NK-92 (cell line): ENCODE measurements around the gene DPYSL4.

Experiments used
- DNase-seq: peaks from one replicate; lab custom pipeline; 2025; ENCODE audit not compliant: unreplicated experiment; lab: John Stamatoyannopoulos, UW

DPYSL4 gene

DNA sequence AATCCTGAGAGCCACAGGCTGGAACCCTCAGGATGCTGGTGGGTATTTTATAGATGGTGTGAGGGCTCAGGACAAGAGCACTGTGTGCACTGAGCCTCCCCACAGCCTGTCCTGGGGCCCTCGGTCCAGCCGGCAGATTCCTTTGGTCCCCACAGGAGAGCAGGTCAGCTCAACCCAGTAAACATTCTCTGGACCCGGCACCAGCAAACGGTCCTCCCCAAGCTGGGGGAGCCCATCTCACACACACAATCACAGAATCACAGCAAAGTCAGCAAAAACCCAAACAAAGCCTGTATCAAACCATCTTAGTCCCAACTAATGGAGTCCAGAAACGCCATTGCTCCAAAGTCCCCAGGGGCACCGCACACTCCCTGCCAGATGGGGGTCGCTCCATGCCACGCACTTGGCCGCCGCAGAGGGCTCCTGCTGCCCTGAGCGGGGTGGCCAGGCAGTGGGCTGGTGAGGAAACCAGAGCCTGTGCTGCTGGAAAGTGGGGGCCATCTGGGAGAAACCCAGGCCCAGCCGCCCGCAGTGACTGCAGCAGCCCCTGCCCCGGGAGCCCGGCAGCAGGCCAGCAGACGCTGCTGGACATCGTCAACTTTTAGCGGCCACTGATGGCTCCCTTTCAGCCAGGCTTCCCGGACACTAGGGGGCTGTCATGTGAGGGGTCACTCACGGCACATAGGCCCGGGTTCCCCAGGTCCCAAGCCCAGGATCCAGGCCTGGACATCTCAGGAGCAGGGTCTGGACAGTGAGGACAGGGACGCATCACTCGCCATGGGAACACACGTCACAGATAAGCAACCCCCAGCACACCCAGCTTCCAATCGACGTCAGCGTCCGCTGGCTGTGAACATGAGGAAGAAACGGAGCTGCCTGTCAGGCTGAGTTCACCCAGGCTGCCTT lies 52.6 kb downstream of the DPYSL4 start:
- no peak for DNase-seq

DNA sequence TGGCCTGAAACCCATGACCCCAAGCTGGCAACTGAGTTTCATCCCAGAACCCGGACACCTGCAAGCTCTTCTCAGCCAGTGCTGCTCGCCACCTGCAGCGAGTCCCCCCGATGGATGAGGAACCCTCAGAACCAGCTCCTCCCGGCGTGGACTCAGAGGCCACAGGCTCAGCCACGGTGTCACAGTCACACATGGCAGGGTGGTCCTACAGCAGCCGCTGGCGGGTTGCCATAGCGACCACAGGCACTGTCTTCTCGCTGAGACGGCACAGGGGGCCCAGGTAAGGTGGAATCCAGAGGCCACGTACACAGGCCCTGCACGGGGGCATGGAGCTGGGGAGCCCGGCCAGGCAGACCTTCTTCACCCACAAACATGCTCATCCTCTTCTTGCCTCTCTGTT lies 53.4 kb downstream of the DPYSL4 start:
- no peak for DNase-seq

DNA sequence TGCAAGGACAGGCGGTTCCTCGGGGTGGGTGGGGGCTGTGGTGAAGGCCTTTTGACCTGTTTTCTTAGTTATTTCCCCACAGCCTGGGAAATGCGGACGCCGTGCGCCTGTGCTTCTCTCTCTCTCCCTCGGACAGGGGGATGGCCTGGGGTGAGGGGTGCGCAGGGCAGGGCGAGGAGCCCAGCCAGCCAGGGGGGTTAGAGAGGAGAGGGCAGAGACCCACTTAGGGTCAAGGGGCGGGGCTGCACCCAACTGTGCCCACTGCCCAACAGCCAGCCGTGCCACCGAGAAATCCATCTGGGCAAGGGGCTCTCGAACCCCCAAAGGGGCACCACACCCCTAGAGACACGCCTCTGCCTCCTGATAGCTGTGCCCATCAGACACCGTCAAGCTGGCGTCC lies 53.8 kb downstream of the DPYSL4 start:
- no peak for DNase-seq

DNA sequence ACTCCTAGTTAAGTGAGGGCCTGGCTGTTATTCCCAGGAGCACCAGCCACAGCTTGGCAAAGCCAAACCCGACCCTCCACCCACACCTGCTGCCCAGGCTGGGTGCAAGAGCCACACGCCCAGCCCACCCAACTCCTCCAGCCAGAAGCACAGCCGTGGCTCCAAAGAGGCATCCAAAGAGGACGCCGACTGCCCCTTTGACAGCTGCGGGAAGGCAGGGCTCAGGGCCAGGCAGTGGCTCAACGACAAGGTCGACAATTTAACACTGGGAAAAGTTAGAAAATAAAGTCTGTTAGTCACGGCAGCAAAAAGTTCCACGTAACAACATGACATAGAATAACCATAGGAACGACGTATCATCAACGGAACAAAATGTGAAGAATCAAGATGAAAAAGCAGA lies 54.3 kb downstream of the DPYSL4 start:
- DNase-seq = no peak

DNA sequence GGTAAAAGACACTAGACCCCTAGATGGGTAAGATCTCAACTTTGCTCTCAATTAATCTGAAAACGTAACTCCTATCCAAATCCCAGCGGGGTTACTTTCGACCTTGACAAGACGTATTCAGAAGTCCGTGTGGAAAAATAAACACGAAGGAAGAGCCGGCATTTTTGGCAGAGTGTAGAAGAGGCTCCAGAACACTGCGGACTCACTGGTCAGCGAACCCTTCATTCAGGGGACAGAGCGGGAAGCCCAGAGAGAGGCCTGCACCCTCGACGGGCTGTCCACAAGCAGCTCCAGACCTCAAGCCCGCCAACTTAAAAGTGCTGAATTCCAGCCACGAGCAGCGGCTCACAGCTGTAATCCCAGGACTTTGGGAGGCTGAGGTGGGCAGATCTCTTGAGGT lies 54.7 kb downstream of the DPYSL4 start:
- DNase-seq = no peak

DNA sequence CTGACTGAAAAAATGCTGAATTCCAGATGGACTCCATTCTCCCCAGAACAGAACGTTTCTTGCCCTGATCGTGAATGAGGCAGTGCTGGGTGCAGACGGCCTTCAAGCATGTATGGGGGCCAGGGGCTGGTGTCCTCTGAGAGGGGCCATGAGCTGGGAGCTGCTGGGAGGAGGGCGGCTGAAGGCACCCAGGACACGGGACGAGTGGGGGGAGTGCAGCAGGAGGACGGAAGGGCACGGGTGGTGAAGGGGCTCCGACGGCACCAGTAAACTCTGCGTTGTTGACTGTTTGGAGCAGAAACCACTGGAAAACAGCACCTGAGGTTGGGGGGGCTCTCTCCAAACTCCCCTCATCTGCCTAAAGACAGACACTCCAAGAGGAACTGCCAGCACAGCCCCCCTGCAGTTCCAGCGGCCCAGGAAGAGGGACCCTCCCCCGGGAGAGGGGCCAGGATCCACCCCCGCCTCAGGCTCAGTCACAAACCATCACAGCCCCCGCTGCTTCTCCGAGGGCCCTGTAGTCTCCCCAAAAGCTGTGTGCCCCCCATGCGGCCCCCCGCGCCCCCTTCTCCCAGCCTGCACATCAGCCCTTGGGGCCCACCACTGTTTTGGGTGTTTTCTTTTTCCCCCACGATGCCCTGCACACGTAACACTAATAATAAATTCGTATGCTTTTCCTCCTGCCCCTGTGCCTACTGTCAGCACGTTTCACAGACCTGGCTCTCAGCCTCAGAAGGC lies 55.5 kb downstream of the DPYSL4 start:
- no peak for DNase-seq

DNA sequence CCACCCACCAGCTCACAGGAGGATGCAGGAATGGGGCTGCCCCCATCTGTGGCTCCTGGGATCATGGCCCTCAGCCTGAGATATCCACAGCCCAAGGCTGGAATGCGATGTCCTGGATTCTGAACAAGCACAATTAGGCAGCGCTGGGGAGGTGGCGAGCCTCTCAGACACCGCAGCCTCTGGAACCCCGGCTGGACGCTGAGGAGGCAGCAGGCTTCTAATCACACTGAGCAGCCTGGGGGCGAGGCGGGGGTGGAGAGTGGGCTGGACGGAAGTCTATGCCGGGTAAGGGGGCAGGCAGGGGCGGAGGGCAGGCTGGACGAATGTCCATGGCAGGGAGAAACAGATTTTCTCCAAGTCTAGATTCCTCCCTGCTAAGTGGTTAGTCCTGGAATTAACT lies 56.4 kb downstream of the DPYSL4 start:
- DNase-seq = no peak

DNA sequence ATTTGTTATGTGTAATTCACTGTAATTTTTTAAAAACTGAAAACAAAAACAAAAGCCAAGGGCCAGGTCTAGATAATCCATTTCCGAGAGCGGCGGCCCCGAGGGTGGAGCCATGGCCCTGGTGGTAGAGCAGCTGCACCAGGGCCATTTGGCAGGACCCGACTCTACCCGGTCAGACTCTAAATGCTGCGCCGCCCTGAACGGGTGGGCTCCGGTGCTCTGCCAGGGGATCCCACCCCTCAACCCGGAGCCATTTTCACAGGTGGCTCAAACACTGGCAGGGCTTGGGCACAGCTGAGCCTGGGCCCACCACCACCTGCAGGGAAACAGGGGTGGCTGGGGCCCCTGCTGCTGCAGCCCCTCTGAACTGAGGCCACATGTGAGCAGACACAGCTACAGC lies 56.9 kb downstream of the DPYSL4 start:
- DNase-seq = no peak

DNA sequence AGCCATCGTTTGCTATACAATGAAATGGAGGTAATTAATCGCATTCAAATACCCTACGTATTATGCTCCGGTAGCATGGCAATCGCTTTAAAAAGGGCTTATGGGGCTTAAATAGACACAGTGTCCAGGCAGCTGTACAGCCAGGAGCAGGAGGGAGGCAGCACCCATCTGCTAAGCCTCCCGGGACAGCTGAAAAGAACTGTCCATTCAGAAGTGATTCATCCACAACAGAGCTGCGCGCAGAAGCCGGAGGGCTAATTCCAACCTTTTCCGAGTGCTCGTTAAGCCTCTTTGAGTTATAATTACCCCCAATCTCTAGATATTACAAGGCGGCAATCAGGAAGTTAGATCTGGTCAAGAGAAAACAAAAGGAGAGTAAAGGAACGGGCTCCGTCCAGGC lies 58.3 kb downstream of the DPYSL4 start:
- no peak for DNase-seq

DNA sequence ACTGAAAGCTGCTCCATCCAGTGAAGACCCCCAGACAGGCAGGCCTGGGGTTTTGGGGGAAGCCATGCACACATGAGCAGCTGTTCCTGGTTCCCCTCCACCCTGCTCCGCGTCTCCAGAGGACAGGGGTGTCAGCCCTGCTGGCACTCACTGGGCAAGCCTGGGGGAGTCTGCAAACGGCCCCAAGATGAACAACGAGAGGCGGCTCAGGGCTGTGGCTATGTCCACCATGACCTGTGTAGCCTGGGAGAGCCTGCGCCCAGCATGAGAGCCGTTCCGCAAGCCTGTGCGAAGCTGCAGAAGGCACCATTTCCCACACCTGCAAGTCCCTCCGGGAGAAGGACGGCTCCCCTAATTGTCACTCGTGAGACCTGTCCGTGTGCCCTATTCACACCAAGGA lies 59.5 kb downstream of the DPYSL4 start:
- no peak for DNase-seq

DNA sequence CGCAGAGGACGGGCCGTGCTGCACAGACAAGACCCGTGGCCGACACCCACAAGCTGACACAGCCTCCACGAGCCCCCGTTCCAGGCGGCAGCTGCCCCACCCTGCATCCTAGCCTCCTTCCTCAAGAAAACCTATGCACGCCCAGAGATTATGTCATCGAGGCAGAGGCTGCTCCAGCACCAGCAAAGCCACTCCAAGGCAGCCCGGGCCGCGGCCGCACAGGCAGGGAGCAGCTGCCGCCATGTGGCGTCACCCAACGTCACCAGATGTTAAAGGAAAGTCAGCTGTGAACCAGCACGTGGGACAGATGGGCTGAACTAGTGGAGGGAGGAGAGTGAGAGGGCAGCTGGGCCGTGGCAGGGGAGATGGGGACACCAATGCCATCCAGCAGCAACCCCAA lies 61.2 kb downstream of the DPYSL4 start:
- DNase-seq = no peak

DNA sequence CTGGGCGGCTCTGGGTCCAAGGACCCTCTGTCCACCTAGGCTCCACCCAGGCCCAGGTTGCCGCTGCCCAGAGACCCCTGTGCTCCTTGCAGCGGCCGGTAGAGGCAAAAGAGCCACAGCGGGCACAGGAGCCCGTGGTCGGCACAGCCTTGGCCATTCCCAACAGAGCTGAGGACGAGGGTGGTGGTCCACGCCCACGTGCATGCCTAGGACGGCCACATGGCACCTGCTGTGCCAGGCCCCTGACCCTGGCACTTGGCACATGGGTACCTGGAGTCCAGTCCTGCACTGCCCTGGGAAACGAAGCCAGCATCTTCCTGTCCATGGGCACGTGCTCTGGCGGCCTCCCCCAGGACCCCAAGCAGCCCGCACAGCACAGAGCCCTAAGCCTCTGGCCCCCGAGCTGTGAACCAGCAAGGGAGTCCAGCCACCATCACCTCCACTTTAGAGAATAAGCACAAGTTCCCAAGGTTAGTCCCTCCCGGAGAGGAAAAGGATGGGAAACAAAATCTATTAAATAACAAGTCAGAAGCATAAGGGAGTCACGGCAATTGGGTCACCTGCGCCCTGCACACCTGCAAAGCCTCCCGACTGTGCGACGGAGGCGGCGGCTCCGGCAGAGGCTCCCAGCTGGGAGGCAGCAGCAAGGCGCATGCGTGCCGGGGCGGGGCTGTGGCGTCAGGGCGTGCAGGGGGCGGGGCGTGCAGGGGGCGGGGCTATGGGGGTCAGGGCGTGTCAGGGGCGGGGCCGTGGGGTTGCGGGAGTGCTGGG lies 61.9 kb downstream of the DPYSL4 start:
- no peak for DNase-seq

DNA sequence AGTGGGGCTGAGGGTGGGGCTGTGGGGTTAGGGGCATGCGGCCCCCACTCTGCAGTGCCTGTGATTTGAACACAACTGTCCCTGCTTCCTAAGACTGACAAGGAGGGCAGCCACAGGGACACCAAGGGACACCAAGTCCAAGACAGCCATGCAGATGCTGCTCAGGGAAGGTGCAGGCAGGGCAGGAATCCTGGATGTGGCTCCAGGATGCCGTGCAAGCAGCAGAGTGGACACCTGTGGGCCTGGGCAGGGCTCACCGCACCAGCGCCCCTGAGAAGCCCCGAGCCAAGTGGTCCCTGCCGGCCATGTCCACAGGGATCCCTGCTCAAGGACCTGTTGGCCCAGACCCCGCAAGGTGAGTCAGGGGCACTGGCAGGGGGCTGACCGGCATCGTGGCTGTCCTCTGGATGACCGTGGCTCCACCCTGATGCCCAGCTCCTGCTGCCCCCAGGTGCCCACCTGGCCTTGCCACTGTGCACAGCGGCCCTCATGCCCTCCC lies 62.5 kb downstream of the DPYSL4 start:
- no peak for DNase-seq

DNA sequence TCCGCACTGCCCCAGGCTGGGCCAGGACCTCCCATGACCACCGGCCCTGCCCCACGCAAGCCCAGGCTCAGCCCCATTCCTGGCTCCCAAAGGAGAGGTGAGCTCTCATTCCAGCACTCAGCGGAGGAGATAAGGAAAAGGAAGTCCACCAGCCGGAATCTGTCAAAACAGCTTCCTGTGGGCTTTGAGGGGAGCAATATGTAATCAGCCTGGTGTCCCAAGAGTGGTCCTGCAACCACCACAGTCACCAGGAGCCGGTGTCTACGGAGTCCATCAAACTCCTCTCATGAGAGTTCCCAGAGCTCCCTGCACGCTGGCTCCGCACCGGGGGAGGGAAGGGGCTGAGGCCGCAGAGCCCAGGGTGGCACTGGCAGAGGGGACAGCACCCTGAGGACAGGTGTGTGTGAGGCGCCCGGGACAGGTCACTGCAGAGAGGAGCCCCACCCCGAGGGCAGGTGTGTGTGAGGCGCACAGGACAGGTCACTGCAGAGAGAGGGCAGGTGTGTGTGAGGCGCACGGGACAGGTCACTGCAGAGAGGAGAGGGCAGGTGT lies 63.2 kb downstream of the DPYSL4 start:
- DNase-seq = no peak

DNA sequence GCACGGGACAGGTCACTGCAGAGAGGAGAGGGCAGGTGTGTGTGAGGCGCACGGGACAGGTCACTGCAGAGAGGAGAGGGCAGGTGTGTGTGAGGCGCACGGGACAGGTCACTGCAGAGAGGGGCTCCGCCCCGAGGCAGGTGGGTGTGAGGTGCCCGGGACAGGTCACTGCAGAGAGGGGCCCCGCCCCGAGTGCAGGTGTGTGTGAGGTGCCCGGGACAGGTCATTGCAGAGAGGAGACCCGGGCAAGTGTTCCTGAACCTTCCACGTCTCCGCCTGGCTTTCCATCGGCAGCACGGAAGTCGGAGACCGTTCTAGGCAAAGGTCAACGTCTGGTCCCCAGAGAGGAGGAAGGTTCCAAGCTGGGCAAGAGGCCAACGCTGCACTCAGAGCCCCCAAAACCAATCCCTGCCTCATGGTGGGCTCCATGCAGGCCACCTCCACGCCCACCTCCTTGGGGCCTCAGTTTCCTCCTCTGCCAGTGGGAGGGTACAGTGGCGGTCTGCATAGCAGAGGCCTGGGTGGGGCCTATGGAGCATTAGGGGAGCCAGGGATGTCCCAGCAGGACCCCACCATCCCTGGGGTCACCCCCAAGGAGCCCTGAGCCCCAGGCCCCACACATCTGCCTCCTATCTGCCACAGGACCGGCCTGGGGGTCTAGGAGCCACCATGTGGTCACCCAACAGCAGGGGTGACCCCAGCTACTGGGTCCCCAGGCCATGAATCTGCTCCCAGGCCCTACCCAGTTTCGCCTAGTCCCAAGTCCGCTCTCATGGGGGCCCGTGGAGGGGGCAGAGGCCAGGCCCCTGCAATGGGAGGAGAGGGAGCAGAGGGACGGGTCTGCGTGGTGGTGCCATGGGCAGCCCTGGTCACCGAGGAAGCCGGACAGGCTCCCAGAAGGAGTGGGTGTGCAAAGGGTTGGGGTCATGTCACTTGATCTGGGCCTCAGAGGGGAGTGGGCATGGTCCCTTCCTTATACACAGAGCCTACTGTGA lies 64.0 kb downstream of the DPYSL4 start:
- no peak for DNase-seq

DNA sequence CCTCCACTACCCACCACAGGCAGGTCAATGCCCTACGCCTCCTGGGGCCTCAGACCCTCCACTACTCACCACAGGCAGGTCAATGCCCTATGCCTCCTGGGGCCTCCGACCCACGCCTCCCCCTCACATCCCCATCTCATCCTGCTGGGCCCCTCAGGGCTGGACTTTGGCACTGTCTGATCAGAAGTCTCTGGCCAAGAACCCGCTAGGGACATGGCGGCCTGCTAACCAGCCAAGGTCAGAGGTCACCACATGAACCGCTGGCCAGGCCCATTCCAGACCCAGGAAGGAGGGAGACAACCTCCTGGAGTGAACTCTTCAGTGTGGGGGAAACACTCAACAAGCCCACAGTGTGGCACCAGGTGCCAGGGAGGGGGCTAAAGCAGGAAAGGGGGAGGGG lies 65.2 kb downstream of the DPYSL4 start:
- no peak for DNase-seq

DNA sequence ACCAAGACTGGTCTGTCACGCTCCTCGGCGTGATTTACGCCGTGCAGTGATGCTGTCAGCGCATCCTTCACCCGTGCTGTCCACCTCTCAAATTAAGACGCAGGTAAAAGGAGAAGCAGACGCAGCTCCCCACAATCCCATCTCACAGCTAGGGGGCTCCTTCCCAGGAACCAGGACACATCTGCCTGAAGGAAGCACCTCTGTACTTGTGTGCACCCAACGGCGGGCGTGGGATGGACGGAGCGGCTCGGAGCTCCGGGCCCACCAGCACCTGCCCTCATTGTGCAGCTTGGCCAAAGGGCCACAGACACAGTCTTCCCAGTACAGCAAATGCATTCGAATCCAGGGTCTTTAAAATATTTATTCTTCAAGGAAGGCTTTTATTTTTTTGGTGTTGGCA lies 65.7 kb downstream of the DPYSL4 start:
- DNase-seq = no peak

DNA sequence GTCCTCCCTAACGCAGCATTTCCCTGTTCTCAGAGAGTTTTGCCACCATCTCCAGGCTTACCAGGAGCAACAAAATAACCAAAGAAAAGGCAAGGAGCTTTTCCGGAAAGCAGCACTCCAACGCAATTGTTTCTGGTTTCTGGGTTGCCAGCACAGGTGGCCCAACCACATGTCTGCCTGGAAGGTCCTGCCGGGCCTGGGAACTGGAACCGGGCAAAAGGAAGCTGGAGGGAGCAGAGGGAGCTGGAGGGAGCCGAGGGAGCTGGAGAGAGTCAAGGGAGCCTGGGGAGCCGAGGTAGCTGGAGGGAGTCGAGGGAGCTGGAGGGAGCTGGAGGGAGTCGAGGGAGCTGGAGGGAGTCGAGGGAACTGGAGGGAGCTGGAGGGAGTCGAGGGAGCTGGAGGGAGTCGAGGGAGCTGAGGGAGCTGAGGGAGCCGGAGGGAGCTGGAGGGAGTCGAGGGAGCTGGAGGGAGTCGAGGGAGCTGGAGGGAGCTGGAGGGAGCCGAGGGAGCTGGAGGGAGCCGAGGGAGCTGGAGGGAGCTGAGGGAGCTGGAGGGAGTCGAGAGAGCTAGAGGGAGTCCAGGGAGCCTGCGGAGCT lies 66.4 kb downstream of the DPYSL4 start:
- no peak for DNase-seq

DNA sequence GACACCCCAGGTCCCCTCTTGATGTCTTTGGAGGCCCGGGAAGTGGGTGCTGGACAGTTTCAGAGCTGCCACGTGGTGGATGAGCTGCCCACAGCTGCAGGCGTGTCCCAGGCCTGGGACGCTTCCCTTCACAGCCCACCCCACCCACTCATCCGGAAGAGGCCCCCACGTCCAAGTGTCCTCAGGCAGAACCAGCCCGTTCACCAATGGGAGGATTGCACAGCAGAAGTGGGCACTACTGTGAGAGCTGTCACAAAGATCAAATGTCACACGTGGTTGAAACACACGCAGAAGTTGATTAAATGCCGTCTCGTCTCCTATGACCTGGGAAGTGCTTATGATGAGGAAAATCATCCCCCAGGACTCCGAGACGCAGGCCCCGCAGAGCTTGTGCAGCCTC lies 68.1 kb downstream of the DPYSL4 start:
- no peak for DNase-seq
